ENCODE data around the gene ECHS1.
"Not testable (repeated sequence)": the region's sequence is repeated elsewhere in the genome, so short reads cannot be mapped to it uniquely, and the experiment has no call there.

ECHS1 gene

DNA sequence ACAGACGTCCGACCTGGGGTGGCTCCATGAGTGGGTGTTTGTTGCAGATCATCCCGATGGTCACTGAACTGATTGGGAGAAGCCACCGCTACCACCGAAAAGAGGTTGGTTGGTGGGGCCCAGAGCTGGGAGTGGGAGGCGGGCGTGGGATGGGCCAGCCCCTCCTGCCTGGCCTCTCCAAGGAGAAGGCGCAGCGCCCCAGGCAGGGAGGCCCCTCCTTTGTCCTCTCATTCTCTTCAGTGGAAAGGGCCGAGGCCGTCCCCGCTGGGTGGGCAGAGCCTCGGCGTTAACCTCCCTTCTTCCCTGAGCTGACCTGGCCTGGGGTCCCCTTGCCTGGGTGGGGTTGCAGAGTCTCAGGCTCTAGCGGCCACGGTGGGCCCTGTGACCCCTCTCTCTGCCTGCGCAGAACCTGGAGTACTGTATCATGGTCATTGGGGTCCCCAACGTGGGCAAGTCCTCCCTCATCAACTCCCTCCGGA lies 26.0 kb upstream of the ECHS1 start:
- DNase-seq (ENCODE audit: low read depth) = no peak

DNA sequence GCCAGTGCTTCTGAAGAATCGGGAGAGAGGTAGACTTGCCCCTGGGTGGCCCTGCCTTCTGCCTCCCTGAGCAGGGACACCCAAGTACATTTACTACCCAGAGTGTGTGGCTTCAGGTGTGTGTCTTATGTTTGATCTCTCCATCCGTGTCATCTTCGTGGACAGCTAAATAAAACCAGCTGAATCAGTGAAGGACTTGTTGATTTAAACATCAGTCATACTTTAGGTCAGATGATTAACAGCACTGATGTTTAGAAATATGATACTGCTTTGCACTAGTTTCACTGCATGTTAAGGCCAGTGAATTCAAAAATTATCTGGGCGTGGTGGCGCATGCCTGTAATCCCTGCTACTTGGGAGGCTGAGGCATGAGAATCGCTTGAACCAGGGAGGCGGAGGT lies 24.8 kb upstream of the ECHS1 start:
- DNase-seq (ENCODE audit: low read depth) = no peak

DNA sequence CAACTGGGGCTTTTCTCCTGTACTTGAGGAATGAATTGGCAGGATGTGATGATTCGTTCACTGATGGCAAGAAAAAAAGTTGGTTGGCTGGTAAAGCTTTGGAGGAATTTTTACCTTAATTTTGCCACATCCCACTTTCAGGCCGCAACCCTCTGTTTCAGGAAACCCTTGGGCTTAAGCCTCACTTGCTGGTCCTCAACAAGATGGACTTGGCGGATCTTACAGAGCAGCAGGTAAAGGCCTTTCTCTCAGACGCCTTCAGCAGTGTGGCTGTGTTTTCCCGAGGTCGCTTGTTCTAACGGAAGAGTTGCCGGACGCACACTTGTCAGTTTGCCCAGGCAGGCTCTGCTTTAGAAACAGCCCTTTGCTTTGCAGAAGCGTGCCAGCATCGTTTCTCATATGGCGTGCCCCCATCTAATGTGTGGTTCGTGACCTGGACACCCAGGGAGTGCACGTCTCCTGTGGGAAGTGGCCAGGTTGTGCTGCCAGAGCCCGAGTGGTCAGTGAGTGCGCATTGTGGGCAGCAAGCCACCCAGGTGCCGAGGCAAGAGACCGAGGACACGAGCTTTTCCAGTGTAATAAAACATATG lies 23.0 kb upstream of the ECHS1 start:
- DNase-seq (ENCODE audit: low read depth) = no peak

DNA sequence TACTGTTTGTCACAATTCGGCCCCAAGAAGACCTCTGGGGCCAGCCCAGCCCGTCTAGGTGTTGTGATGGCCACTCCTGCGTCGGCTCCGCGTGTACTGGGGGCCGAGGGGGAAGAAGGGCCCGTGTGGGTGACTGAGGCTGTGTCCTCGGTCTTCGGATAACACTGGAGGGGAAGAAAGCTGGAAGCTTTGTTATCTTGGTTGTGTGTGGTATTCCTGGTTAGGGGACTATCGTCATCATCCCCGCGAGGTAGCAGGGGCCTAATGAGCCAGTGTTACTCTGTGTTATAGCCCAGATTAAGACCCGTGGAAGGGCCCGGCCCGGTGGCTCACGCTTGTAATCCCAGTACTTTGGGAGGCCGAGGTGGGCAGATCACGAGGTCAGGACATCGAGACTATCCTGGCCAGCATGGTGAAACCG lies 21.7 kb upstream of the ECHS1 start:
- no peak for DNase-seq (ENCODE audit: low read depth)

DNA sequence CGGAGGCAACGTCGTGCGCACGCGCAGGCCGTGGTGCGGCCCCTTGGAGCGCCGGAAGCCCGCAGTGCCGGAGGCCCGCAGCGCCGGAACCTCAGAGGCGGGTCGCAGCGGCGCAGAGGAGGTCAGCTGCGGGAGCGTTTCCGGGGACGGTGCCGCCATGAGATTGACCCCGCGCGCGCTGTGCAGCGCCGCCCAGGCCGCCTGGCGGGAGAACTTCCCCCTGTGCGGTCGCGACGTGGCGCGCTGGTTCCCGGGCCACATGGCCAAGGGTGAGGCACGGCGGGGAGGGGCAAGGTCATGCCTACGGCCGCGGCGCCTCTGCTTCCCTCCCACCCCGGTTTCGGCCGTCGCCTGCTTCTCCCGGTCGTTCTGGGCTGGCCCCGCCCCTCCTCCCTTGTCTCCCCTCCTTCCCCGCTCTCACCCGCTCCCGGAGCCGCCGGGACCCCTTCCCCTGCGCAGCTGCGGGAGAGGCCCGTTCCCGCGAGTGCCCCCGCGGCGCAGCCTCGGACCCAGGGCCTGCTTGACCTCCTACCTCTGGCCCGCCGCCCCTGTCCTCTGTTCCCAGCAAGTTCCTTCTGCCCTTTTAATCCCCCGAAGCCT lies 21.0 kb upstream of the ECHS1 start, which contains the start of gene MTG1:
MTG1 (plus strand) TSS at position 94 of the 600 bp plus-strand sequence; CDS start at position 158, 64 bp downstream.
- DNase-seq (ENCODE audit: low read depth) = peak; percentile 83

DNA sequence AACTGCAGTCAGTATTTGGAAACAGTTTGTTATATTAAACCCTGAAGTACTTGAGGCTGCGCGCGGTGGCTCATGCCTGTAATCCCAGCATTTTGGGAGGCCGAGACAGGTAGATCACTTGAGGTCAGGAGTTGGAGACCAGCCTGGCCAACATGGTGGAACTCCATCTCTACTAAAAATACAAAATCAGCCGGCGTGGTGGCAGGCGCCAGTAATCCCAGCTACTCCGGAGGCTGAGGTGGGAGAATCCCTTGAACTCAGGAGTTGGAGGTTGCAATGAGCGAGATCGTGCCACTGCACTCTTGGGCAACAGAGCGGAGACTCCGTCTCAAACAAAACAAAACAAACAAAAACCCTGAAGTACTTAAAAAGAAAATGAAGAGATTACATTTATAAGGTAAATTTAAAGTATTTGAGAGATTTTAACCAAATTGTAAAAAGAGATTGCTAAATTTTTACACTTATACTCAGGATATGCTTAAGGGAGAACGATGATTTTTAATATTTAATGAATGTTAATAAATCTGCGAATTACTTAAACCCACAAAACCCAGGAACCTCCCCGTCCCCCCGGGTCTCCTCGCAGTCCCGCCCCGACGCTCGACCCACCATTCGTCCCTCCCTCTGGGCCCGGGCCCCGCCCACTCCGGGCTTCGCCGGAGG lies 20.4 kb upstream of the ECHS1 start:
- no peak for DNase-seq (ENCODE audit: low read depth)

DNA sequence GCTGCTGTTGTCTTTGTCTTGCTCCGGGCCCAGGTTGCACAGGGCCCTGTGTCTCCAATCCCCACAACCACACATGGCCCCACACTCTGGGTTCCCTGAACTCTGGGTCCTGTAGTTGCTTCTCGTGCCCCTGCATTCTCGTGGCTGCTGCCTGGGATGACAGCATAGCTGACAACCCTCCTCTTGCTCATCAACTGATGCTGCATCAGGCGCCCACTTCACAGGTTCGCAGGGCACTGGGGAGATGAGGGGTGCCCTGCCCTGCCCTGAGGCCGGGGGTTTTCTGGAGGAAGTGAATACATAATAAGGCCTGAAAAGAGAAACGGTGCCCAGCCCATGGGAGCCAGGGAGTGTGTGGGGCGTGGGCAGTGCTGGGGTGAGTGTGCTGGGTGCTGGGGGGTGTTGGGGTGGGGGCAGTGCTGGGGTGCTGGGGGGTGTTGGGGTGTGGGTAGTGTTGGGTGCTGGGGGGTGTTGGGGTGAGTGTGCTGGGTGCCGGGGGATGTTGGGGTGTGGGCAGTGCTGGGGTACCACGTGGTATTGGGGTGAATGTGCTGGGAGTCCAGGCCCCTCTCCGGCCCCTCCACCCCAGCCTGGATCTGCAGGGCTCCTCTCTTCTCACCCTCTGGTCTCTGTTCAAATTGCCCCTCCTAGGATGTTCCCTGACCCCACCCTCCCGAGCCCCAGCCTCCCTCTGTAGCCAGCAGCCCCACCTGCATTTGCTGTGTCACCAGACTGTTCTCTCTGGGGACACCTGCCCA lies 18.8 kb upstream of the ECHS1 start:
- no peak for DNase-seq (ENCODE audit: low read depth)

DNA sequence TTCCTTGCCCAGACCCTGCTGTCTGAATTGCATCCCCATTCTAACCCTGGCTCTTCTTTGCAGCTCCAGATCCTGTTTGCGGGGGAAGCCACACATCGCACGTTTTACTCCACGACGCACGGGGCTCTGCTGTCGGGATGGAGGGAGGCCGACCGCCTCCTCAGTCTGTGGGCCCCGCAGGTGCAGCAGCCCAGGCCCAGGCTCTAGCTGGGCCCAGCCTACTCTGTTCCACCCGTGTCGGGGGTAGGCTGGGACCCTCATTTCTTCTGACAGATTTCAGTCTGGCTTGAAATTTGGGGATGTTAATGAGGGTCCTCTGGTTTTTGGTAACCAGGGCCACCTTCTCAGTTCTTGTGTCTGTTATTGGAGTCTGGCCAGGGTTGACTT lies 18.1 kb upstream of the ECHS1 start:
- DNase-seq (ENCODE audit: low read depth) = no peak

DNA sequence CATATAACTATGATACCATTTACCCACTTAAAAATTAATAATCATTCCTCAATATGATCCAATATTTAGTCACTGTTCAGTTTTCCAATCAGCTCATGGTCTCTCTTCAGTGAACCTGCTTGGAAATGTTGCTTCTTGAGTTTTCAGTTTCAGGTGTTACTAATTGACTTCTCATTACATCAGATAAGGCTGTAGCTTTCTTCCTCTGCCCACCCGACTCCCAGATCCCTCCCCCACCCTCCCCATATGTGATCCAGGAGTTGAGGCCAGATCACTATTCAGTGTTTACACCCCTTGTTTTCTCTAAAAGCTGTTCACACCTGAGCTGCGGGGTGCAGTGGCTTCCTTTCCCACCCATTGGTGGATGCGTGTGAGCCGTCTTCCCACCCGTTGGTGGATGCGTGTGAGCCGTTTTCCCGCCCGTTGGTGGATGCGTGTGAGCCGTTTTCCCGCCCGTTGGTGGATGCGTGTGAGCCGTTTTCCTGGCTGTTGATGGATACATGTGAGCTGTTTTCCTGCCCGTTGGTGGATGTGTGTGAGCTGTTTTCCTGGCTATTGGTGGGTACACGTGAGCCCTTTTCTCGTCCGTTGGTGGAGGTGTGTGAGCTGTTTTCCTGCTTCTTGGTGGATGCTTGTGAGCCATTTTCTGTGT lies 17.6 kb upstream of the ECHS1 start:
- DNase-seq (ENCODE audit: low read depth) = no peak

DNA sequence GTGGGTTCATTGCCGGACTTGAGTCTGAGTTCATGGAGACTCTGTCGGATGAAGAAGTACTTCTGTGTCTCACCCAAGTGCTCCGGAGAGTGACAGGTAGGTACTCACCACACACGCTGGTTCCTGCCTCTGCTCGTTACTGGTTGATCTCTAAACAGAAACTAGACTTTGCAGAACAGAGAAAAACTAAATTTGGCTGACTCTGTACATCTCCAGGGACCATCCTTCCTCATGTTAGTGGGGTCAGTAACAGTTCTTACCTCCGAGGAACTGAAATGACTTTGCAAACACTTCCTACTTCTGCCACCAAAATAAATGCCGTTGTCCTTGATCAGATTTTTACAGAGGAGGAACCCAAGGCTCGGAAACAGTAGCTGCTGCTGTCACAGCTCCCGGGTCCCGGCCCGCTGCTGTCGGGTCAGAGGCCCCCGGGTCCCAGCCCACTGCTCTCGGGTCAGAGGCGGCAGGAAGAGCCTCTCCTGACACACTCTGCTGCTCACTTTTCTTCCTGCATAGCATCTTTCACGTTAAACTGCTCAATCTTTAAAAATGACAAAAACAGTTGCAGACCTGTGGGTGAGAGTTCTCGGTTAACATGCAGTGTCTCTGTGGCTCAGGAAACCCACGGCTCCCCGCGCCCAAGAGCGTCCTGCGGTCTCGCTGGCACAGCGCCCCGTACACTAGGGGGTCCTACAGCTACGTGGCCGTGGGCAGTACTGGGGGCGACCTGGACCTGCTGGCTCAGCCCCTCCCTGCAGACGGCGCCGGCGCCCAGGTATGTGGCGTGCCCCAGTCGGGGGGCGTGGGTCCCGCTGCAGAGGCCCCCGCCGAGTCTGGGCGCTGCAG lies 16.0 kb upstream of the ECHS1 start:
- DNase-seq (ENCODE audit: low read depth) = no peak

DNA sequence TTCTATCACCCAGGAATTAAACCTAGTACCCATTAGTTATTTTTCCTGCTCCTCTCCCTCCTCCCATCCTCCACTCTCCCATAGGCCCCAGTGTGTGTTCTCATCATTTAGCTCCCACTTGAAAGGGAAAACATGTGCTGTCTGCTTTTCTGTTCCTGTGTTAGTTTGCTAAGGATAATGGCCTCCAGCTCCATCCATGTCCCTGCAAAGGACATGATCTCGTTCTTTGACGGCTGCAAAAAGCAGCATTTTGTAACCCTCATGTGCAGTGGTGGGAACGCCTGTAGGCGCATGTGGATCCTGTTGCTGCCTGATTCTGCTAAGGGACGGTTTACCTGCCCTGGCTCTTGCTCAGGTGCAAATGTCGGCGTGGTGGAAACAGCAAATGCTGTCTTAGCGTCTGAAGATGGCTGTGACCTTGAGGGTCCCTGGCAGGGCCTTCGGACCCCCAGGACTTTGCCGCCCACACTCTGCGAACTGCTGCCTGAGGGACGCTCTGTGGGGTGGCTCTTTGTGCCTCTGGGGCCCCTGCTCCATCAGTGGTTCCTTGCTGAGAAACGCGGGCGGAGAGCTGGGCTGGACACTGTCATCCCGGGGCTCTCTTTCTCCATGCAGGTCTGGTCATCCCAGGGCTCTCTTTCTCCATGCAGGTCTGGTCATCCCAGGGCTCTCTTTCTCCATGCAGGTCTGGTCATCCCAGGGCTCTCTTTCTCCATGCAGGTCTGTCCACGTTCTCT lies 15.2 kb upstream of the ECHS1 start:
- no peak for DNase-seq (ENCODE audit: low read depth)

DNA sequence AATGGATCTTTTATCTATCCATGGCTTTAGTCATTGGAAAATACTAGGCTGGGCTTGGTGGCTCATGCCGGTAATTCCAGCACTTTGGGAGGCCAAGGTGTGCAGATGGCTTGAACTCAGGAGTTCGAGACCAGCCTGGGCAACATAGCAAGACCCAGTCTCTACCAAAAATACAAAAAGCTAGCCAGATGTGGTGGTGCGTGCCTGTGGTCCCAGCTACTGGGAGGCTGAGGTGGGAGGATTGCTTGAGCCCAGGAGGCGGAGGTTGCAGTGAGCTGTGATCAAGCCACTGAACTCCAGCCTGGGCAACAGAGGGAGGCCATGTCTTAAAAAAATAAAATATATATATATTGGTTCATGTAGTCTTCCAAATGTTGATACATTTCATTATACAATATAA lies 13.8 kb upstream of the ECHS1 start:
- not testable (repeated sequence) for DNase-seq (ENCODE audit: low read depth)

DNA sequence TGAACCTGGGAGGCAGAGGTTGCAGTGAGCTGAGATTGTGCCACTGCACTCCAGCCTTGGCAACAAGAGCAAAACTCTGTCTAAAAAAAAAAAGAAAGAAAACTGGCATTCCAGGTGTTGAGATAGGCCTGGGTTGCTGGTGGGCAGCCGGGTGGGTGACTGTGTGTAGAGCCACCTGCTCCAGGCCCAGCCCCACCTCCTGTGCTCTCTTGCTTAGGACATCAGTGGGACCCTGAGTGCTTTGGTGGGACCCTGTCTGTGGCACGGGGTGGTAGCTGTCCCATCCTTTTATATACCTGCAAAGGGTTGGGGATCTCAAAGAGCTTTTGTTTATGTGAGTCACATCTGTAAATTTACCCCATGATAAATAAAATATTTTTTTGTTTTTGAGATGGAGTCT lies 12.1 kb upstream of the ECHS1 start:
- DNase-seq (ENCODE audit: low read depth) = no peak

DNA sequence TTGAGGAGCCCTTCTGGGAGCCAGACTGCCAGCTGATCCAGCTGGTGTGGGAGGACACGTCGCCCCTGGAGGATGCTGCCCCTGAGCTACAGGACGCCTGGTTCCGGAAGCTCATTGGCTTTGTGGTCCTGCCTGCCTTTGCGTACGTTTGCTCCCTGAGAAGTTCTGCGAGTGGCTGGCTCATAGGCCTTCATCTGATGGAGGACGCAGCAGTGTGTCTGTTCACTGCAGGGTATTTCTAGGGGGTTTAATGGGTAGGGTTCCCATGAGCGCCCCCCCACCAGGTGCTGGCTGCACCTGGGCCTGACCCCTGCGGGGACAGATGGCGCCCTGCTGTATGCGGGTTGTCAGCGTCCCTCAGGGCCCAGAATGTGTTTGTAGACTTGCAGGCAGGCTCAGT lies 10.9 kb upstream of the ECHS1 start:
- no peak for DNase-seq (ENCODE audit: low read depth)

DNA sequence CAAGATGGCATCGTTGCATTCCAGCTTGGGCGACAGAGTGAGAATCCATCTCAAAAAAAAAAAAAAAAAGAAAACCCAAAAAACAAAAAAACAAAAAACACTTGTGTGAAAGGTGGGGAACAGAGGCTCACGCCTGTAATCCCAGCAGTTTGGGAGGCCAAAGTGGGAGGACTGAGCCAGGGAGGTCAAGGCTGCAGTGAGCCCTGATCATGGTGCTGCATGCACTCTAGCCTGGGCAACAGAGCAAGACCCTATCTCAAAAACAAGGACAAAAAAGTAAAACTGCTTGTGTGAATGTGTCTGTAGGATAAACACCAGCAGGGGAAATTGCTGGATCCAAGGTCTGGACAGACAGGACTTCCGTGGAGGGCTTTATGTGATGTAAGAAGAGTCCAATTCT lies 10.4 kb upstream of the ECHS1 start:
- DNase-seq (ENCODE audit: low read depth) = no peak

DNA sequence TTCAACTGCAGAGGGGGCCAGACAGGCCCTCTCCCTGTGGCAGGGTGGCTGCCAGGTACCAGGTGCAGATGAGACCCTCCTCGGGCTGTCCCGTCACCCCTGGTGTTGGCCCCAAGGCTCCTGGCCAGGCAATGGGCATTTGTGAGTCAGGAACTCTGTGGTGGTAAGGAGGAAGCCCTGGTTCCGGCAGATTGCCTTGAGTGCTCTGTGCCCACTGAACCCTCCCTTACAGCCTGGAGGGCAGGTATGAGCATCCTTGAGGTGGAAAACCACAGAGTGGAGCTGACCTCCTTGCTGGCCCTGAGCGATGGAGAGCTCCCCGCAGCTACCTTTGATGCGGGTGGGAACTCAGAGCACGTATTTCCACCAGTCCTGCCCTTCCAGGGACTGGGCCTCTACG lies 7.9 kb upstream of the ECHS1 start:
- no peak for DNase-seq (ENCODE audit: low read depth)

DNA sequence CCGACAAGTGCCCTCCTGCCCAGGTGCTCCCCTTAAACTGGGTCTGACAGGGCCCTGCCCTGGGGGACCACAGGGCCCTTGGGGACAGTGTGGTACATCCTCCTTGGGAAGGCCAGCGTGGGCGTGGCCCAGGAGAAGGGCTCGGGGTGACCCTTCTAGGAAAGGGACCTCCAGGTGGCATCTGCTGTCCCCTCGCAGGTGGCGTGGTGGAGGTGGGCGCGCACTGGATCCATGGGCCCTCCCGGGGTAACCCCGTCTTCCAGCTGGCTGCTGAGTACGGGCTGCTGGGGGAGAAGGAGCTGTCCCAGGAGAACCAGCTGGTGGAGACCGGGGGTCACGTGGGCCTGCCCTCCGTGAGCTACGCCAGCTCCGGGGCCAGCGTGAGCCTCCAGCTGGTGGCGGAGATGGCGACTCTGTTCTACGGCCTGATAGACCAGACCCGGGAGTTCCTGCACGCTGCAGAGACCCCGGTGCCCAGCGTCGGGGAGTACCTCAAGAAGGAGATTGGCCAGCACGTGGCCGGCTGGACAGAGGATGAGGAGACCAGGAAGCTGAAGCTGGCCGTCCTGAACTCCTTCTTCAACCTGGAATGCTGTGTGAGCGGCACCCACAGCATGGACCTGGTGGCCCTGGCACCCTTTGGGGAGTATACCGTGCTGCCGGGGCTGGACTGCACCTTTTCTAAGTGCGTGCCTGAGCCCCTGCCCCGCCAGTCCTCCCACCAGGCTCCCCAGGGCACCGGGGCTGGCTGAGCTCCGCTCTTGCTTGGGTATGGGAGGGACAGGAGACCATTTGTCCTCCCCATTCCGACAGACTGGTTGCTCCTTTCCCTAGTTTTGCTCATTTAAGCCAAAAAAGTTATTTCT lies 6.9 kb upstream of the ECHS1 start:
- no peak for DNase-seq (ENCODE audit: low read depth)

DNA sequence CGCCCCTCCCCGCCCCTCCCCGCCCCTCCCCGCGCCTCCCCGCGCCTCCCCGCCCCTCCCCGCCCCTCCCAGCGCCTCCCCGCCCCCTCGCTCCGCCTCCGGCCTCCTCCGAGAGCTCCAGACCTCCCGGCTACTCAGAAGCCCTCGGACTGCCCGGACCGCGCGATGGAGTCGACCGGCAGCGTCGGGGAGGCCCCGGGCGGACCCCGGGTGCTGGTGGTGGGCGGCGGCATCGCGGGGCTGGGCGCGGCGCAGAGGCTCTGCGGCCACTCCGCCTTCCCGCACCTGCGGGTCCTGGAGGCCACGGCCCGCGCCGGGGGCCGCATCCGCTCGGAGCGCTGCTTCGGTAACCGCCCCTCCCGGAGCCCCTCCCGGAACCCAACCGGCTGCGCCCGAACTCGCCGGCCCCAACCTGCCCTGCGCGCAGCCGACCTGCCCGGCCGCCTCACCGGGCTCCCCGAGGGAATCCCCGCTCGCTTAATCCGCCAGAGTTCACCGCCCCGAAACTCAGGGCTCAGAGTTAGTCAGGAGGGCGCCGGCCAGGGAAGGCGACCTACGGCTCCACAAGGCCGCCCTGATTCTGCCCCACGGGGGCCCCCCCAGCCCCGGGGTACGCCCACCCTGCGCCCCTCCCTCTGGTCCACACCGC lies 6.1 kb upstream of the ECHS1 start, which contains the start of gene PAOX:
PAOX (plus strand) TSS at position 111 of the 649 bp plus-strand sequence; CDS start at position 166, 55 bp downstream.
- peak; percentile 32 for DNase-seq (ENCODE audit: low read depth)
